ENCODE results near the gene PRKG1. TPM values are rescaled to one million over a fixed set of nuclear protein-coding genes. Genes with fewer than 3 reads are reported as not detected.

Gene PRKG1
- total RNA-seq, 1 experiment from 2014 or later = 7.4 TPM

GRCh38 chr10:51425431-51425830 lies 351.1 kb downstream of the PRKG1 start:
- intact Hi-C loops (cut with micrococcal nuclease) = loop anchor here (5.0 to 10.0 kb wide), 2 partner anchors 269 to 577 kb away; partner anchors contain the start of gene CSTF2T
- ChIA-PET CTCF (no interaction called here), POLR2A (ENCODE audit: unreplicated experiment) (no interaction called here)
- no peaks in the 10 kb centered on the region for H3K27me3 ChIP-seq (ENCODE audit: low read length)
- no peak overlapping the region for H3K27ac ChIP-seq (ENCODE audit: low read length)
- TF ChIP-seq CTCF (conservative IDR thresholded peaks at IDR 0.05; ENCODE audit: low read depth, low read length) (no peak), EZH2phosphoT487 (IDR thresholded peaks at IDR 0.05; ENCODE audit: borderline replicate concordance, low read length) (no peak), EZH2 (IDR thresholded peaks at IDR 0.05; ENCODE audit: low read length, unreplicated experiment) (no peak)
- no peaks in the 10 kb centered on the region for H3K36me3 ChIP-seq (ENCODE audit: low read depth, low read length)
- no peaks in the 10 kb centered on the region for H3F3A ChIP-seq (ENCODE audit: low read length, unreplicated experiment)
- no peaks in the 10 kb centered on the region for H3K9me3 ChIP-seq (ENCODE audit: low read length)
- H2AFZ ChIP-seq (ENCODE audit: low read length) = no peak overlapping the region
- DNase-seq (no peak), ATAC-seq (no peak)
- H3K4me2 ChIP-seq (ENCODE audit: low read length) = no peak overlapping the region
- BruUV-seq (replicated peaks) = no TSS peak
- H4K20me1 ChIP-seq (ENCODE audit: low read length) = no peaks in the 10 kb centered on the region
- no peaks in the 10 kb centered on the region for H3K79me2 ChIP-seq (ENCODE audit: low read length)
- no peaks in the 10 kb centered on the region; the same call in 1 of the 2 replicates for H3K4me1 ChIP-seq (ENCODE audit: insufficient read depth, low read length)
- no peak overlapping the region for H3K9ac ChIP-seq (ENCODE audit: low read length)
- H3K4me3 ChIP-seq (ENCODE audit: low read length) = no peak overlapping the region
- H3K9me2 ChIP-seq (replicated peaks; ENCODE audit: low read length) = no peaks in the 10 kb centered on the region

GRCh38 chr10:51427758-51428157 lies 353.5 kb downstream of the PRKG1 start:
- Histone ChIP-seq H3K9ac (ENCODE audit: low read length) (no peak overlapping the region), H3K9me2 (replicated peaks; ENCODE audit: low read length) (no peaks in the 10 kb centered on the region), H3K4me1 (ENCODE audit: insufficient read depth, low read length) (no peaks in the 10 kb centered on the region), H3K36me3 (ENCODE audit: low read depth, low read length) (no peaks in the 10 kb centered on the region), H3K27ac (ENCODE audit: low read length) (no peak overlapping the region), H4K20me1 (ENCODE audit: low read length) (no peaks in the 10 kb centered on the region), H3K79me2 (ENCODE audit: low read length) (no peaks in the 10 kb centered on the region), H3K4me3 (ENCODE audit: low read length) (no peak overlapping the region), H3K27me3 (ENCODE audit: low read length) (no peaks in the 10 kb centered on the region), H3K9me3 (ENCODE audit: low read length) (no peaks in the 10 kb centered on the region), H3K4me2 (ENCODE audit: low read length) (no peak overlapping the region), H3F3A (ENCODE audit: low read length, unreplicated experiment) (no peaks in the 10 kb centered on the region), H2AFZ (ENCODE audit: low read length) (no peak overlapping the region)
- peak; percentile 54 for DNase-seq
- intact Hi-C loops (cut with micrococcal nuclease) = loop anchor here (5.0 to 10.0 kb wide), 2 partner anchors 267 to 575 kb away; partner anchors contain the start of gene CSTF2T
- BruUV-seq (replicated peaks) = no TSS peak
- no peak for TF ChIP-seq EZH2 (IDR thresholded peaks at IDR 0.05; ENCODE audit: low read length, unreplicated experiment)
- TF ChIP-seq CTCF (conservative IDR thresholded peaks at IDR 0.05; ENCODE audit: low read depth, low read length) = no peak
- no peak for TF ChIP-seq EZH2phosphoT487 (IDR thresholded peaks at IDR 0.05; ENCODE audit: borderline replicate concordance, low read length)
- ChIA-PET POLR2A (ENCODE audit: unreplicated experiment) (no interaction called here), CTCF (interaction anchor here (0.6 kb wide), 1 partner anchor 277 kb away, joined by 3 read pairs; no protein-coding TSS in a partner anchor)
- ATAC-seq = peak; percentile 64

- no peaks in the 10 kb centered on the region for H3K36me3 ChIP-seq (ENCODE audit: low read depth, low read length)
- H3K4me3 ChIP-seq (ENCODE audit: low read length) = no peak overlapping the region
- H3K27me3 ChIP-seq (ENCODE audit: low read length) = no peaks in the 10 kb centered on the region
- POLR2A ChIA-PET (ENCODE audit: unreplicated experiment) = no interaction called here
- no peak overlapping the region for H2AFZ ChIP-seq (ENCODE audit: low read length)
- no peaks in the 10 kb centered on the region for H3K9me2 ChIP-seq (replicated peaks; ENCODE audit: low read length)
- intact Hi-C loops (cut with micrococcal nuclease) = no loop called here
- H3F3A ChIP-seq (ENCODE audit: low read length, unreplicated experiment) = no peaks in the 10 kb centered on the region
- DNase-seq = no peak
- no peaks in the 10 kb centered on the region for H3K9me3 ChIP-seq (ENCODE audit: low read length)
- no peak for ATAC-seq
- H3K9ac ChIP-seq (ENCODE audit: low read length) = no peak overlapping the region
- no peak overlapping the region for H3K27ac ChIP-seq (ENCODE audit: low read length)
- H4K20me1 ChIP-seq (ENCODE audit: low read length) = no peaks in the 10 kb centered on the region
- no peaks in the 10 kb centered on the region for H3K79me2 ChIP-seq (ENCODE audit: low read length)
- no peak for TF ChIP-seq EZH2 (IDR thresholded peaks at IDR 0.05; ENCODE audit: low read length, unreplicated experiment)
- TF ChIP-seq CTCF (conservative IDR thresholded peaks at IDR 0.05; ENCODE audit: low read depth, low read length) = no peak
- TF ChIP-seq EZH2phosphoT487 (IDR thresholded peaks at IDR 0.05; ENCODE audit: borderline replicate concordance, low read length) = no peak
- H3K4me1 ChIP-seq (ENCODE audit: insufficient read depth, low read length) = no peaks in the 10 kb centered on the region
- CTCF ChIA-PET = no interaction called here
- BruUV-seq (replicated peaks) = no TSS peak
- H3K4me2 ChIP-seq (ENCODE audit: low read length) = no peak overlapping the region
These were observed 356.2 kb downstream of the PRKG1 start for GRCh38 chr10:51430506-51430905.
